ENCODE data around the gene SLC22A1.

Gene SLC22A1

DNA sequence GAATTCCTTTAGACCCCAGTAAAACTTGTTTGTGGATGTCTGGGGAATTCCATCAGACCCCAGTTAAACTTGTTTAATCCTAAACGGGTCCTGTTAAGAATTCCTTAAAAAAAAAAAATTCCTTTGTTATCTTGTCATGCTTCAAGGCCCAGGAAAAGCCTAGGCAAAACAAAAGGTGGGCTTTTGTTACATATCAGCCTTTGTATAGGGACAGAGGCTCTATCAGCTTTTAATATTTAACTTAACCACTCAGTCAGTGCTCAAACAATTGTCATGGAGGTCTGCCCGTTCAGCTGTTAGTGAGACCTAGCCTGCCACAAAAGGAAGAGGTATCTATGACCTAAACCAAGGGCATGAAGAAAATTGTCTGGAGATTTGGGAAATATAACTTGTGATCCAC lies 53.1 kb downstream of the SLC22A1 start:
- Histone ChIP-seq H3K9ac (no peak overlapping the region), H2AFZ (no peak overlapping the region), H3K4me1 (no peaks in the 10 kb centered on the region), H3K36me3 (ENCODE audit: control insufficient read depth, insufficient read depth, low read length) (no peaks in the 10 kb centered on the region), H3K4me2 (ENCODE audit: low read length) (no peak overlapping the region), H3K79me2 (no peaks in the 10 kb centered on the region), H3K27me3 (ENCODE audit: control insufficient read depth, insufficient read depth, low read length) (no peaks in the 10 kb centered on the region), H3K4me3 (ENCODE audit: low read depth, low read length) (no peak overlapping the region), H3K27ac (no peak overlapping the region), H3K9me3 (ENCODE audit: control insufficient read depth, low read length) (no peaks in the 10 kb centered on the region)
- TF ChIP-seq, protein P1, sequence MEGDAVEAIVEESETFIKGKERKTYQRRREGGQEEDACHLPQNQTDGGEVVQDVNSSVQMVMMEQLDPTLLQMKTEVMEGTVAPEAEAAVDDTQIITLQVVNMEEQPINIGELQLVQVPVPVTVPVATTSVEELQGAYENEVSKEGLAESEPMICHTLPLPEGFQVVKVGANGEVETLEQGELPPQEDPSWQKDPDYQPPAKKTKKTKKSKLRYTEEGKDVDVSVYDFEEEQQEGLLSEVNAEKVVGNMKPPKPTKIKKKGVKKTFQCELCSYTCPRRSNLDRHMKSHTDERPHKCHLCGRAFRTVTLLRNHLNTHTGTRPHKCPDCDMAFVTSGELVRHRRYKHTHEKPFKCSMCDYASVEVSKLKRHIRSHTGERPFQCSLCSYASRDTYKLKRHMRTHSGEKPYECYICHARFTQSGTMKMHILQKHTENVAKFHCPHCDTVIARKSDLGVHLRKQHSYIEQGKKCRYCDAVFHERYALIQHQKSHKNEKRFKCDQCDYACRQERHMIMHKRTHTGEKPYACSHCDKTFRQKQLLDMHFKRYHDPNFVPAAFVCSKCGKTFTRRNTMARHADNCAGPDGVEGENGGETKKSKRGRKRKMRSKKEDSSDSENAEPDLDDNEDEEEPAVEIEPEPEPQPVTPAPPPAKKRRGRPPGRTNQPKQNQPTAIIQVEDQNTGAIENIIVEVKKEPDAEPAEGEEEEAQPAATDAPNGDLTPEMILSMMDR (IDR thresholded peaks at IDR 0.05) = no peak

DNA sequence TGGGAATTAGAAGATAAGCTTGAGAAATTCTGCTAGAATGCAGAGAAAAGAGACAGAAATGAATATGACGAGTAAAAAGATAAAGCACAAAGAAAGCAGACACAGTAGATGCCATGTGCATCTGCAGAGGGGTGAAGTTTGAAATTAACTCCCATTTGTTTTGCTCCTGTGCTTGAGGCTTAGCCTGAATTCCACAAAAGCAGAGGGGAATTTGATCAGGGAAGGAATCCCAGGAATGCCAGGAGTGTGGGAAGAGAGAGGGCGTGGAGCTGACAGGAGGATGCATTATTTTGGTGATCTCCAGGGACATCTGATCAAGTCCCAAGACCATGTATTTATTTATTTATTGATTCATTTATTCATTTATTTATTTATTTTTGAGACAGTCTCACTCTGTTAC lies 55.6 kb downstream of the SLC22A1 start:
- no peak overlapping the region for H3K4me3 ChIP-seq (ENCODE audit: low read depth, low read length)
- H3K79me2 ChIP-seq = no peaks in the 10 kb centered on the region
- H3K4me2 ChIP-seq (ENCODE audit: low read length) = no peak overlapping the region
- no peaks in the 10 kb centered on the region for H3K4me1 ChIP-seq
- no peaks in the 10 kb centered on the region for H3K9me3 ChIP-seq (ENCODE audit: control insufficient read depth, low read length)
- no peak overlapping the region for H3K9ac ChIP-seq
- no peaks in the 10 kb centered on the region for H3K36me3 ChIP-seq (ENCODE audit: control insufficient read depth, insufficient read depth, low read length)
- TF ChIP-seq, protein P1 (IDR thresholded peaks at IDR 0.05) = no peak
- H2AFZ ChIP-seq = no peak overlapping the region
- no peaks in the 10 kb centered on the region for H3K27me3 ChIP-seq (ENCODE audit: control insufficient read depth, insufficient read depth, low read length)
- no peak overlapping the region for H3K27ac ChIP-seq

DNA sequence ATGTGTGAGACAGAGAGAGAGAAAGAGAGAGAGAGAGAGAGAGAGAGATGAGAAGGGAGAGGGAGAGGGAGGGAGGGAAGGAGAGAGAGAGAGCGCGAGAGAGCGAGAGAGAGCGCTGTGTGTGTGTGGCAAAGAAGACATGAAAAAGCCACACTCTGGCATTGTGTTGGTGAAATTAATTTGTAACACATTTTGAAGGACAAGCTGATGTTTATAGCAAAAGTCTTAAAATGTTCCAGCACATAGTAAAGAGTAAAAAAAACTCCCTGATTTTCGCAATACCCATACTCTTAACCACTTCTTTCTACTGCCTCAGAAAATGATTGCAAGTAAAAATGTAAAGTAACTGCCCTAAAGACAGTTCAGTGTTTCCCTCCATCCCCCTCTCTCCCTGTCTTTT lies 56.7 kb downstream of the SLC22A1 start:
- TF ChIP-seq, protein P1 (IDR thresholded peaks at IDR 0.05) = no peak

DNA sequence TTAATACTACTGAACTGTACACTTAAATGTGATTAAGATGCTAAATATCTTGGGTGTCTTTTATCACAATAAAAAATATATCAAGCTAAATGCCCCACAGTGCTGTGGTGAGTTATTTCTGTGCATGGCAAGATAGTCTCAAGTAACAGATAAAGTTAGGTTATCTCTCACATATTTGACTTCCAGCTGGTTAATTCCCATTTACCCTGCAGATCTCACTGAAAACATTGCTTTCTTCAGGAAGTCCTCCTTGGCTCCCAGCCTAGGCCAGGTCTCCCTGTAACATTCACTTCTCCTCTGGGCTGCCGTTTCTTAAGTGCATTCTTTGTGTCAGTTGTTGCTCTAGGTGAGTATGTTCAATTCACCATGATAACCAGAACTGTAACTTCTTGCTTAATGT lies 59.1 kb downstream of the SLC22A1 start:
- Histone ChIP-seq H2AFZ (no peak overlapping the region), H3K9ac (no peak overlapping the region), H3K36me3 (ENCODE audit: control insufficient read depth, insufficient read depth, low read length) (no peaks in the 10 kb centered on the region), H3K27ac (no peak overlapping the region), H3K4me1 (no peaks in the 10 kb centered on the region), H3K4me2 (ENCODE audit: low read length) (no peak overlapping the region), H3K27me3 (ENCODE audit: control insufficient read depth, insufficient read depth, low read length) (no peaks in the 10 kb centered on the region), H3K9me3 (ENCODE audit: control insufficient read depth, low read length) (no peaks in the 10 kb centered on the region), H3K79me2 (no peaks in the 10 kb centered on the region), H3K4me3 (ENCODE audit: low read depth, low read length) (no peak overlapping the region)
- TF ChIP-seq, protein P1 (IDR thresholded peaks at IDR 0.05) = no peak

More for the DNA sequence above, 56.7 kb downstream of the SLC22A1 start:
- Histone ChIP-seq H3K9ac (no peak overlapping the region), H3K27me3 (ENCODE audit: control insufficient read depth, insufficient read depth, low read length) (no peaks in the 10 kb centered on the region), H3K9me3 (ENCODE audit: control insufficient read depth, low read length) (no peaks in the 10 kb centered on the region), H3K79me2 (no peaks in the 10 kb centered on the region), H3K27ac (no peak overlapping the region), H2AFZ (no peak overlapping the region), H3K4me3 (ENCODE audit: low read depth, low read length) (no peak overlapping the region), H3K4me1 (no peaks in the 10 kb centered on the region), H3K4me2 (ENCODE audit: low read length) (no peak overlapping the region), H3K36me3 (ENCODE audit: control insufficient read depth, insufficient read depth, low read length) (no peaks in the 10 kb centered on the region)

DNA sequence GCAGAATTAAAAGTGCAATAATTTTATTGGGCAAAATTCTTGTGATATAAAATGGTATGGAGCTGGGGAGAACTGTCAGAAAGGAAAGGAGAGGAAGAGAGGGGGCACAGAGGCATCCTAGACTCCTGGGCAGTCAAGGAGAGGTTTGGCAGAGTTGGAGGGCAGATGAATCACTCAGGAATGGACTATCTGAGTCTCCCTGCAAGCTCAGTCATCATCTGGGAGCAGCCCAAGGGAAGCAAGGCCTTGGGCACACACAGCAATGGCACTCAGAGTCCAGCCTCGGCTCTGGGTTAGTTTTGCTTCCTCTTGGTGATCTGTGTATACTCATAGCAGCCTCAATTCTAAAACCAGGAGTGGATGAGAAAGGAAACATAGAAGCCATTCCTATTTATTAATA lies 67.2 kb downstream of the SLC22A1 start:
- no peaks in the 10 kb centered on the region for H3K27me3 ChIP-seq (ENCODE audit: control insufficient read depth, insufficient read depth, low read length)
- H3K27ac ChIP-seq = no peak overlapping the region
- H3K9ac ChIP-seq = no peak overlapping the region
- H3K9me3 ChIP-seq (ENCODE audit: control insufficient read depth, low read length) = no peaks in the 10 kb centered on the region
- no peak overlapping the region for H3K4me2 ChIP-seq (ENCODE audit: low read length)
- H3K4me3 ChIP-seq (ENCODE audit: low read depth, low read length) = no peak overlapping the region
- no peaks in the 10 kb centered on the region for H3K4me1 ChIP-seq
- TF ChIP-seq, protein P1 (IDR thresholded peaks at IDR 0.05) = no peak
- no peak overlapping the region for H2AFZ ChIP-seq
- H3K36me3 ChIP-seq (ENCODE audit: control insufficient read depth, insufficient read depth, low read length) = no peaks in the 10 kb centered on the region
- no peaks in the 10 kb centered on the region for H3K79me2 ChIP-seq
